HUES6 (cell line): Measurements from ENCODE around the gene KCNIP3.

Experiments used
- H3K27ac ChIP-seq: 2 replicates; pipeline ENCODE4 v1.7.0; 2013; ENCODE audit warnings: low read depth, mild to moderate bottlenecking, low read length, inconsistent platforms
- H3K27me3 ChIP-seq: 2 replicates; pipeline ENCODE4 v1.6.1; 2013; ENCODE audit warnings: low read length; ENCODE audit not compliant: control insufficient read depth, insufficient read depth
- H3K36me3 ChIP-seq: 2 replicates; pipeline ENCODE4 v1.6.1; 2013; ENCODE audit warnings: low read length; ENCODE audit not compliant: control insufficient read depth, insufficient read depth
- H3K4me1 ChIP-seq: 2 replicates; pipeline ENCODE4 v1.6.1; 2013; ENCODE audit warnings: low read length; ENCODE audit not compliant: control insufficient read depth, insufficient read depth
- H3K4me3 ChIP-seq: 2 replicates; pipeline ENCODE4 v1.5.1; 2013; ENCODE audit warnings: low read depth, low read length
- H3K9ac ChIP-seq: one replicate; pipeline ENCODE4 v1.6.1; 2013; ENCODE audit warnings: mild to moderate bottlenecking, low read length
- H3K9me3 ChIP-seq: 2 replicates; pipeline ENCODE4 v1.6.1; 2013; ENCODE audit warnings: low read depth, low read length; ENCODE audit not compliant: control insufficient read depth, insufficient read depth

KCNIP3 gene

DNA sequence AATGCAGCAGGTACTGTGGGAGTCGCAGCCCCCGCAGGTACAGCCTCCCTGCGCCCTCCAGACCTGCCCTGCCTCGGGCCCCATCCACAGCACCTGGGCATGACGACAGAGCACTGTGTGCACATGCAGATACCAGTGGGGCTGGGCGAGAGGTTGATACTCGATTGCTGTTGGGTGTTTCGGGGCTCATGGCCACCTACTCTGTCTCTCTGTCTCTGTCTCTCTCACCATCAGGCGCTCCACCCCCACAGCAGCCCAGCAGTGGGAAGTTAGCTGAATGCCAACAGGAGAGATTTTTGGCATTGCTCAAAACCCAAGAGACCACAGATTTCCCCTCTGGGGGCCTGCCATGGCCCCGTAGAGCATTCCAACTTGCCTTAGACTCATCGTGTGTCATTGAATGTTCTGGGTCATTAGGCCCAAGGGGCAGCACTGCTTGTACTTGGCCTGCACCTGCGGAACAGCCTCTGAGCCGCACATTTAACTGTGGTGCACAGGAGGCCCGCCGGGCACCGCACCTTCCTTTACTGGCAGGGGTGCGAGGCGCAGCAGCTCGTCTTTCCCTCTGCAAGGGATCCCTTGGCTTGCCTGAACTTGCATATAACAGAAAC is 18.8 kb downstream of the KCNIP3 start:
- Histone ChIP-seq H3K27me3 (no peaks in the 10 kb centered on the region), H3K27ac (no peak overlapping the region), H3K4me3 (no peak overlapping the region), H3K9ac (no peak overlapping the region), H3K36me3 (no peaks in the 10 kb centered on the region), H3K4me1 (peaks cover 10% of the 10 kb centered on the region; the same call in 1 of the 2 replicates), H3K9me3 (no peaks in the 10 kb centered on the region)

GRCh38 chr2:95316466-95317122 is 19.4 kb downstream of the KCNIP3 start:
- peaks cover 8% of the 10 kb centered on the region; the same call in 1 of the 2 replicates for H3K4me1 ChIP-seq
- H3K27me3 ChIP-seq, result no peaks in the 10 kb centered on the region
- no peak overlapping the region for H3K9ac ChIP-seq
- H3K4me3 ChIP-seq, result no peak overlapping the region
- H3K36me3 ChIP-seq, result no peaks in the 10 kb centered on the region
- H3K9me3 ChIP-seq, result no peaks in the 10 kb centered on the region
- no peak overlapping the region for H3K27ac ChIP-seq

GRCh38 chr2:95317123-95317500 is 20.0 kb downstream of the KCNIP3 start:
- Histone ChIP-seq H3K9me3 (no peaks in the 10 kb centered on the region), H3K36me3 (no peaks in the 10 kb centered on the region), H3K4me1 (peaks cover 6% of the 10 kb centered on the region; the same call in 1 of the 2 replicates), H3K27ac (no peak overlapping the region), H3K27me3 (no peaks in the 10 kb centered on the region), H3K4me3 (no peak overlapping the region), H3K9ac (no peak overlapping the region)

DNA sequence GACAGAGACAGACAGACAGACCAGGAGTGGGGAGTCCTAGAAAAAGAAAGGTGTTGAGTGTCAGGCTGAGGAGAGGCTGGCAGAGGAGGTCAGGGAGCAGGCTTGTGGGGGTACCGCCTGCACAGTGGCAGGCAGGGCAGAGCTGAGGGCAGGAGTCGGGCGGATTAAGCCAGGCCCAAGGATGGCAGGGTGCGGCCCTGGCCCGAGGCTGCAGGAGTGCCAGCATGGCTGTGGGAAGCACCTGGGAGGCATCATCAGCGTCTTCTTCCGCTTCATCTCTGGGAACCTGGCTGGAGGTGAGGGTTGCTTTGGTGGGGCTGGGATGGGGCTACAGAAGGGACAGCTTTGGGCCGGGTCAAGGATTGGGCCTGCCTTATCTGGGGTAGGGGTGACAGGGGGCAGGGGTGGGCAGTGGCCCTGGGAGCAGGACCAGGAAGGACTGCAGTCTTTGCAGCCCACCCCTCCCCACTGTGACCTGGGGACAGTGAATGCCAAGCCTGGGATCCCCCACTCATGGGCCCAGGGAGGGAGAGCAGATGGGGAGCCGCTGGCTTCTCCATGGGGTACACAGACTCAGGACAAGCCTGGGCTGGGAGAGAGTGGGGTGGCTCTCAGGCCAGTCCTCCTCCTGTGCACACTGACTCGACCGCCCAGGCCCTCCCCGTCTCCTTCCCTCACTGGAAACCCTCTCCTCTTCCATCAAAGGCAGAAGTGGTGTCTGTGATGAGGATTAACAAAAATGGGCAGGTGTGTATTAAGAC is 20.7 kb downstream of the KCNIP3 start:
- H3K9ac ChIP-seq, result no peak overlapping the region

DNA sequence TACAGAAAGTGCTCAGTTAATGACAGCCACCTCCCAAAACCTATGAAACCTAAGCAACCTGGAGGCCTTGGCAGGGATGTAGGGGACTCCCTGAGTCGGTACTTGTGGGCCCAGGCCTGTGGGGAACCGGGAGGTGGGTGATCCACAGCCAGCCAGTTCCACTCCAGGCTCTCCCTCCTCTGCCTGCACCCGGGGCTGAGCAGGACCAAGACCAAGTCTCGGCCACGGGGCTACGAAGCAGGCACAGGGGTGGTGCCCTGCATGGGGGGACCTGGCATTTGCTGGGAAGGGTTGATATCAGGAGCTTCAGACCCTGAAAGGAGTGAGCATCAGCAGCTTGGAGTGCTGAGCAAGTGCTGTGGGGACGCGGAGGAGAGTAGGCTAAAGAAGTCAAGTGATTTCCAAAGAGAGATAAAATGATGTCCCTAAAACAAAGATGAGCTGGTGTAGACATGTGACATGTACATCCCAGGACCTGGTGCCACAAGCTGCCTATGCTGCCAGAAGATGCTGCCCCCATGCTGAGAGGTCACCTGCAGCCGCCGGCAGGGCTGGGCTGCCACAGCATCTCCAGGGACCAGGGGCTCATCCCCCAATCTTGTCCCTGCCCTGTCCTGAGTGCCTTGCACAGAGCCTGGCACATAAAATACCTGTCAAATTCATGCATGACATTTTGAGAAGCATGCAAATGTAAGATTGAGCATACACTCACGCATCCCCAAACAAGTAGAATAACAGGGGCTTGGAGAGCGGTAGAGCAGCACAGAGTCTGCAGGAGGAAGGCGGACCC is 21.5 kb downstream of the KCNIP3 start:
- Histone ChIP-seq H3K27ac (no peak overlapping the region), H3K9me3 (no peaks in the 10 kb centered on the region), H3K36me3 (no peaks in the 10 kb centered on the region), H3K27me3 (no peaks in the 10 kb centered on the region), H3K9ac (no peak overlapping the region), H3K4me1 (peaks cover 6% of the 10 kb centered on the region; the same call in 1 of the 2 replicates), H3K4me3 (no peak overlapping the region)

More for the DNA sequence above, 20.7 kb downstream of the KCNIP3 start:
- Histone ChIP-seq H3K27ac (no peak overlapping the region), H3K4me3 (no peak overlapping the region), H3K27me3 (no peaks in the 10 kb centered on the region), H3K36me3 (no peaks in the 10 kb centered on the region), H3K9me3 (no peaks in the 10 kb centered on the region), H3K4me1 (peaks cover 6% of the 10 kb centered on the region; the same call in 1 of the 2 replicates)

DNA sequence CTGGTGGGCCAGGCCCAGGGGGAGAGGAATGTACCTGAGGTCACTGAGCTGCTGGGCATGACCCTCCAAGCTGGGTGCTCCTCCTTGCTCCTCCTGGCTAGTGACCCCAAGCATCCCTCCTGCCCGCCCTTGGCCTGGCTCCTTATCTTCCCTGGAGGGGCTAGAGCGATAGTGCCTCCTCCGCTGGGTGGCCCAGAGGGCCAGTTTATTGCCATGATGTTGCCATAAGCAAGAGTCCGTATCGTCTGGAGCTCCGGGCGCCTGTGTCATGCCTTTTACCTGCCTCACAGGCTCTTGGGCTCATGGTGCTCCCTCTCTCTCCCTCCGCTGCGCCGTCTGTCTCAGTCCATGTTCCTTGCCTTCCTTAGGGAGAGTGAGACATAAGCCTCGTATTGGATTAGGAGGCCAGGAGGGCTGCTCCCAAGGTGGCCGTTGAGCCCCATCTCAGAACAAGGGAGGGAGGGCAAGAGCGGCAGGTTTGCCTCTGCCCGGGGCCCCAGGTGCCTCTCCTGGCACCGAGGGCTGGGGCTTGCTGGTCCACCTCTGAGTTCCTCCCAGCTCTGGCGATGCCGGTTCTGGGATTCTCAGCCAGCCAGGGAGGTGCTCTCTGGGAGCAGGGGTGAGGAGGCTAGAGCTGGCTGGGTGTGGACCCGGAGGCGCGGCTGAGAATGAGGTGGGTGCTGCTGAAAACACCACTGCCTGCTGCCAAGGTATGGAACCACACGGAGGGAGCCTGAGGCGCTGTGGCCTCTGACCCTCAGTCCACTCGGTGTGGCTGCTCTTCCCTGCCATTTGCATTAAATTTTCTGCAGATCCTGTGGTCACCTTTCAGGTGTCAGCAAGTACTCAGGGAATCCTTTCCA is 22.6 kb downstream of the KCNIP3 start:
- Histone ChIP-seq H3K27me3 (no peaks in the 10 kb centered on the region), H3K4me3 (no peak overlapping the region), H3K27ac (no peak overlapping the region), H3K9ac (no peak overlapping the region), H3K4me1 (peaks cover 6% of the 10 kb centered on the region; the same call in 1 of the 2 replicates), H3K9me3 (no peaks in the 10 kb centered on the region), H3K36me3 (no peaks in the 10 kb centered on the region)

DNA sequence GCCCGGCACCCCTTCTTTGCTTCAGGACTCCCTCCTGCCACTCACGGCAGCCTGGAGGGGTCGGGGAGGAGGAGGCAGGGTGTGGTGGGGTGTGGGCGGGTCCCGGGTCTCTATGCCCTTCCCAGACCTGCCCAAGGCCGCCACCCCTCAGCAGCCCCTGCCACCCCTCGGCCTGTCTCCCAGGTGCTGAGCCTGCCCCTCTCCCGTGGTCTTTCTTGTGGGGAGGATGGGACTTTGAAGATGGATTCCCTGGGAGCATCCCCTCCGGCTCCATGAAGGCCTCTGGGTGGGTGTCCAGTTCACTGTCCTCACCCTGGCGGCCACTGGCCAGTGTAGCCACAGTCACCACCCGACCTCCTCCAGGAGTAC is 23.2 kb downstream of the KCNIP3 start:
- Histone ChIP-seq H3K27me3 (no peaks in the 10 kb centered on the region), H3K36me3 (no peaks in the 10 kb centered on the region), H3K9me3 (no peaks in the 10 kb centered on the region), H3K4me3 (no peak overlapping the region), H3K4me1 (peaks cover 6% of the 10 kb centered on the region; the same call in 1 of the 2 replicates), H3K9ac (no peak overlapping the region), H3K27ac (no peak overlapping the region)

- H3K36me3 ChIP-seq, result no peaks in the 10 kb centered on the region
- H3K27ac ChIP-seq, result no peak overlapping the region
- H3K4me3 ChIP-seq, result no peak overlapping the region
- H3K4me1 ChIP-seq, result peaks cover 6% of the 10 kb centered on the region; the same call in 1 of the 2 replicates
- no peaks in the 10 kb centered on the region for H3K27me3 ChIP-seq
- H3K9ac ChIP-seq, result no peak overlapping the region
- H3K9me3 ChIP-seq, result no peaks in the 10 kb centered on the region
These were observed 24.0 kb downstream of the KCNIP3 start for GRCh38 chr2:95320986-95321767.

DNA sequence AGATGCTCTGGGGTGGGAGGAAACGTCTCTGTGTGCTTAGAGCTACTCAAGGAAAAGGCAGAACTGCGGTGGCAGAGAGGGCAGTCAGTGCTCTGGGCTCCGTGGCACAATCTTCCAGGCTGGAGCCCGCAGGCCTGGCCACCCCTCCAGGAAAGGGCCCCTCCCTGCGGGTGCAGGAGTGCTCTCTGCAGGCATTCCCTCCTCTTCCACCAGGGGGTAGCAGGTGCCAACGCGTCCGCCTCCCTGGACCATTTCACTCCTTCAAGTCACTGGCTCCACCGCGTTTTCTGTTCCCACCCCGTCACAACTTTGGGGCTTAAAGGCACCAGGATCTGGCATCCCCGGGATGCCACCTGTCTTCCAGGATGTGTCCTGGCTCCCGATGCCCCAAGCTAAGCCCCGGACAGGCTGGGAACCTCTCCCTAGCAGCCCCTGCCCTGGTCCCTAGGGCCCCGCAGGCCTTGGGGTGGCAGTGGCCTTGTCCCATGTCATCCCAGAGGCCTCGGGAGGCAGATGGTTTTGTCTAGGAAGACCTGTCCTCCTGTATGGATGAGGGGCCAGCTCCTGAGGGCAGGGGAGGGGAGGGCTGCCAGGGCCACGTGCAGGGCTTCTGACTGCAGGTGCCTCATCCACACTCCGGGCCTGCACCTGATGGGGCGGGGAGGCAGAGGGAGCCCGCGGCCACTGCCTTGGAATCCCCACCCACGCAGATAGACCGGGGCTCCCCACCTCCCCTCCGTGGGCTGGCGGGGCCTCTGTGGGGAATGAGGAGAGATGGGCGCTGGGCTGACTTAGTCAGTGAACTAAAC is 26.4 kb downstream of the KCNIP3 start:
- no peaks in the 10 kb centered on the region for H3K9me3 ChIP-seq
- H3K27ac ChIP-seq, result no peak overlapping the region
- no peak overlapping the region for H3K4me3 ChIP-seq
- H3K27me3 ChIP-seq, result no peaks in the 10 kb centered on the region
- no peak overlapping the region for H3K9ac ChIP-seq
- H3K4me1 ChIP-seq, result peaks cover 3% of the 10 kb centered on the region; the same call in 1 of the 2 replicates
- H3K36me3 ChIP-seq, result no peaks in the 10 kb centered on the region
